CD4-positive, alpha-beta memory T cell (primary cell): ENCODE measurements around the gene FERMT3. TPM values are rescaled to one million over a fixed set of nuclear protein-coding genes. Genes with fewer than 3 reads are reported as not detected.
A peak's percentile ranks its signal among the peaks of the same experiment; 100 is the strongest.

Experiments
- CTCF ChIA-PET: fragments of 350-600 bp; sonication (Branson Sonifier 250); formaldehyde crosslinking; loops from one replicate; lab custom pipeline; 2021; ENCODE audit warnings: inconsistent platforms; ENCODE audit not compliant: partially characterized antibody; lab: Charles Lee
- POLR2A ChIA-PET: fragments of 350-600 bp; sonication (Branson Sonifier 250); formaldehyde crosslinking; loops from one replicate; lab custom pipeline; 2021; ENCODE audit not compliant: partially characterized antibody; lab: Charles Lee
- DNase-seq, 5 donors: peaks; one replicate each; pipeline versions ENCODE4 v3.0.0 to v3.0.0-alpha.2; 2020 to 2022; ENCODE audit warnings: mixed read lengths in 1 of 5
- H3K27ac ChIP-seq: one replicate; pipeline ENCODE4 v1.7.0; 2013; ENCODE audit warnings: low read depth, low read length
- H3K27me3 ChIP-seq: 2 replicates; pipeline ENCODE4 v1.7.0; 2013; ENCODE audit warnings: mild to moderate bottlenecking, low read length, moderate library complexity; ENCODE audit not compliant: insufficient read depth
- H3K36me3 ChIP-seq: 2 replicates; pipeline ENCODE4 v1.7.0; 2013; ENCODE audit warnings: mild to moderate bottlenecking, low read length, moderate library complexity; ENCODE audit not compliant: insufficient read depth
- H3K4me1 ChIP-seq: 2 replicates; pipeline ENCODE4 v1.7.0; 2013; ENCODE audit warnings: mild to moderate bottlenecking, low read length, moderate library complexity; ENCODE audit not compliant: insufficient read depth
- H3K4me3 ChIP-seq, 2 donors: one replicate each; pipeline ENCODE4 v1.7.0; 2013; ENCODE audit warnings: low read length in 2 of 2, mild to moderate bottlenecking in 1 of 2
- H3K9me3 ChIP-seq, 2 donors: one replicate each; pipeline ENCODE4 v1.7.0; 2013; ENCODE audit warnings: low read length in 2 of 2, control low read depth in 1 of 2; ENCODE audit not compliant: control insufficient read depth in 1 of 2
- H3K27ac Mint-ChIP-seq, 7 donors: one replicate each; pipeline ENCODE4 v1.8.0; 2020 to 2021; ENCODE audit warnings: mixed read lengths in 7 of 7, mild to moderate bottlenecking in 6 of 7, inconsistent platforms in 3 of 7, moderate library complexity in 3 of 7
- H3K27me3 Mint-ChIP-seq, 2 donors: one replicate each; pipeline ENCODE4 v1.8.0; 2020 to 2021; ENCODE audit warnings: mixed read lengths in 2 of 2
- H3K36me3 Mint-ChIP-seq, 2 donors: one replicate each; pipeline ENCODE4 v1.8.0; 2020 to 2021; ENCODE audit warnings: mixed read lengths in 2 of 2, inconsistent platforms in 1 of 2, mild to moderate bottlenecking in 1 of 2
- H3K4me1 Mint-ChIP-seq, 4 donors: one replicate each; pipeline ENCODE4 v1.8.0; 2020 to 2021; ENCODE audit warnings: mixed read lengths in 4 of 4, mild to moderate bottlenecking in 1 of 4
- H3K4me3 Mint-ChIP-seq, 8 donors: one replicate each; pipeline ENCODE4 v1.8.0; 2020 to 2021; ENCODE audit warnings: mixed read lengths in 8 of 8, mild to moderate bottlenecking in 7 of 8, moderate library complexity in 6 of 8, inconsistent platforms in 3 of 8
- H3K9me3 Mint-ChIP-seq, 8 donors: one replicate each; pipeline ENCODE4 v1.8.0; 2020 to 2021; ENCODE audit warnings: mixed read lengths in 8 of 8, mild to moderate bottlenecking in 5 of 8, inconsistent platforms in 3 of 8, moderate library complexity in 1 of 8
- intact Hi-C: fragments of 100-400 bp; cut with micrococcal nuclease; formaldehyde crosslinking; loops from one replicate; pipeline ENCODE4 v1.15.1; 2023
- polyA plus RNA-seq, 2 donors: library from polyadenylated mRNA; unstranded; fragments of 300-500 nt; fragmentation: Illumina TruSeq; gene quantifications; one replicate each; pipeline ENCODE4 v1.2.3, GENCODE V29; 2021
- total RNA-seq, 2 experiments: library from RNA; stranded (reverse); gene quantifications; one replicate each; pipeline ENCODE4 v1.2.3, GENCODE V29; 2021

The FERMT3 gene
- total and polyA plus RNA-seq, 4 experiments from 2014 or later: 149 to 202 (median 175) TPM

DNA sequence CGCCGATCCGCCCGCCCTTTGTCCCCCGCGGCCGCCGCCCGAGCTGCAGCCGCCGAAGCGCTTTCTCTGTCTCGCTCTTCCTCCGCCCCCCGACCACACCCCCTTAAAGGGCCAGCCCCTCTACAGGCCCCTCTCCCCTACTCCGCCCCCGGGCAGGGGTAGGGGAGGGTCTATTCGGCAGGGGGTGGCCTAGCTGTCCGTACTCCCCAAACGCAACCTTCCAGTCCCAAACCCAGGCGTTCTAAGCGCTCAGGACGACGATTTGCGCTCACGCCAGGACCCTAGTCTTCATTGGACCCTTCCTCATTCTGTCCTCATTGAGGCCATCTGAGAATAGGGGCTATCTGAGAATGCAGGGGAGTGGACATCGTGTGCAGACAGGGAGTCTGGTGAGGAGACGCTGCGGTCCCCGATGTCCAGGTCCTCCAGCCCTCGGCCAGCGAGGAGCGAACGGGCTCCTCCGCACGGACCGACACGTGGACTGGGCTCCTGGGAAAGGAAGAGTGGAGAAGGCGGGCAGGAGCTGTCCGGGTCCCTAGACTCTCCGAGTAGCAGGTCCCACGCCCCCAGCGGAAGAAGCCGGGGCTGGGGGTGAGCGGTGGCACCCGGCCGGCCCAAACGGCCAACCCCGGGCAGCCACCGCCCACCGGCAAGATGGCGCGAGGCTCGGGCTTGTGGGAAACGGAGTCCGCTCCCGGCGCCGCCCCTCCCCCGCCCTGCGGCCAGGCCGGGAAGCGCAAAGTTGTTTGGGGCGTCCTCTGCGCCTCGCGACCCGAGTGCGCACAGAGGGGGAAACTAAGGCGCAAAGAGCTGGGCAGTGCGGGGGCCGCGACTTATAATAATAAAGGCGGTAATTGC is 40.6 kb downstream of the FERMT3 start, which contains the start of gene PPP1R14B:
Gene PPP1R14B (minus strand): TSS at position 73 of the 858 bp plus-strand sequence. CDS start 270 bp downstream, outside the sequence.
- ChIA-PET POLR2A (interaction anchor here (0.8 to 38.9 kb wide), 16 partner anchors 8 to 81 kb away, joined by 3 to 937 read pairs (median 16); partner anchors contain the start of genes BAD, CATSPERZ, DNAJC4 and ESRRA), CTCF (interaction anchor here (0.7 to 10.5 kb wide), 4 partner anchors 25 to 70 kb away, joined by 3 to 121 read pairs (median 42); partner anchors contain the start of genes CATSPERZ, ESRRA, FERMT3 and PRDX5)
- H3K36me3 Mint-ChIP-seq: peaks cover 0 to 12% of the 10 kb centered on the region in 2 donors
- peak within 1 kb of the TSS; percentile 77 to 94 (median 92) for H3K27ac Mint-ChIP-seq
- peaks cover 10 to 70% (median 32%) of the 10 kb centered on the region in 4 donors for H3K4me1 Mint-ChIP-seq
- Histone ChIP-seq H3K27me3 (no peaks in the 10 kb centered on the region), H3K27ac (peak within 1 kb of the TSS; percentile 63), H3K4me3 (peak within 1 kb of the TSS; percentile 95 to 98), H3K9me3 (no peaks in the 10 kb centered on the region), H3K36me3 (no peaks in the 10 kb centered on the region), H3K4me1 (peaks cover 55% of the 10 kb centered on the region)
- H3K9me3 Mint-ChIP-seq: no peaks in the 10 kb centered on the region
- H3K27me3 Mint-ChIP-seq: no peaks in the 10 kb centered on the region
- peak; percentile 72 to 82 (median 74) for DNase-seq
- intact Hi-C loops: loop anchor here (1.0 to 10.0 kb wide), 5 partner anchors 22 to 528 kb away; partner anchors contain the start of genes ESRRA, GPR137 and SF1
- peak within 1 kb of the TSS; percentile 83 to 92 (median 88) for H3K4me3 Mint-ChIP-seq

- H3K36me3 ChIP-seq: no peaks in the 10 kb centered on the region
- H3K4me1 Mint-ChIP-seq: peaks cover 10 to 65% (median 30%) of the 10 kb centered on the region in 4 donors
- no peaks in the 10 kb centered on the region for H3K9me3 ChIP-seq
- ChIA-PET CTCF (interaction anchor here (8.4 to 10.5 kb wide), 2 partner anchors 42 to 56 kb away, joined by 78 to 121 read pairs; partner anchors contain the start of genes CATSPERZ, ESRRA and FERMT3), POLR2A (interaction anchor here (1.2 to 38.9 kb wide), 11 partner anchors 9 to 70 kb away, joined by 3 to 937 read pairs (median 23); partner anchors contain the start of genes BAD, CATSPERZ, DNAJC4 and FERMT3)
- peaks cover 53% of the 10 kb centered on the region for H3K4me1 ChIP-seq
- H3K36me3 Mint-ChIP-seq: peaks cover 0 to 11% of the 10 kb centered on the region in 2 donors
- DNase-seq: no peak
- peak overlapping the region in 1 of 2 donors; percentile 98 for H3K4me3 ChIP-seq
- H3K27me3 Mint-ChIP-seq: no peaks in the 10 kb centered on the region
- H3K9me3 Mint-ChIP-seq: no peaks in the 10 kb centered on the region
- H3K27ac ChIP-seq: no peak overlapping the region
- no peaks in the 10 kb centered on the region for H3K27me3 ChIP-seq
- peak overlapping the region; percentile 69 to 82 (median 76) for H3K4me3 Mint-ChIP-seq
- H3K27ac Mint-ChIP-seq: peak overlapping the region; percentile 2 to 93 (median 88)
- intact Hi-C loops: loop anchor here (1.0 to 10.0 kb wide), 2 partner anchors 21 to 527 kb away; partner anchors contain the start of gene SF1
Measured at GRCh38 chr11:64247729-64248531, 41.4 kb downstream of the FERMT3 start.

DNA sequence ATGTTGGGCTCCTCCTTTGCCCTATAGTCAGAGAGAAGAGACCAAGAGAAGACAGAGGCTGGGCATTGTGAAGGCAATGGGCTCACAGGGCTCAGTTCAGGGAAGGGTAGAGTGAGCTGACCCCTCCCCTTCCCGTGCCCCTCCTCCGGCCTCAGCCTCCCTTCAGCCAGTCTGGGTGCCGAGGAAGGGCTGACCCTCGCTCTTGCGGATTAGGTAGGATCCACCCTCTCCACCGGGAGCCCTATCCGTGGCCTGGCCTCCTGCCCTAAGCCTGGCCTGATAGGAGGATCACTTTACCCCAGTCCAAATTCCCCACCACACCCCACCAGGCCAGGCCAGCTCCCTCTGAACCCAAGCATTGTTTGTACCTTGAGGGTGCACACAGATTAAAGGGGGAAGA is 42.1 kb downstream of the FERMT3 start:
- no peak for DNase-seq
- Histone ChIP-seq H3K9me3 (no peaks in the 10 kb centered on the region), H3K4me3 (no peak overlapping the region), H3K36me3 (no peaks in the 10 kb centered on the region), H3K27ac (no peak overlapping the region), H3K4me1 (peaks cover 54% of the 10 kb centered on the region), H3K27me3 (no peaks in the 10 kb centered on the region)
- H3K4me3 Mint-ChIP-seq: peak overlapping the region in 4 of 8 donors; percentile 57 to 82 (median 74)
- H3K9me3 Mint-ChIP-seq: no peaks in the 10 kb centered on the region
- CTCF ChIA-PET: interaction anchor here (1.4 to 10.5 kb wide), 3 partner anchors 30 to 55 kb away, joined by 4 to 121 read pairs (median 78); partner anchors contain the start of genes CATSPERZ, ESRRA and FERMT3
- peaks cover 7 to 60% (median 27%) of the 10 kb centered on the region in 4 donors for H3K4me1 Mint-ChIP-seq
- H3K27ac Mint-ChIP-seq: peak overlapping the region in 2 of 7 donors; percentile 86 to 88
- H3K27me3 Mint-ChIP-seq: no peaks in the 10 kb centered on the region
- intact Hi-C loops: loop anchor here (10.0 kb wide), 1 partner anchor 526 kb away; the partner anchor contains the start of gene SF1
- POLR2A ChIA-PET: interaction anchor here (0.9 to 38.9 kb wide), 6 partner anchors 8 to 53 kb away, joined by 3 to 937 read pairs (median 79); partner anchors contain the start of genes DNAJC4, FERMT3 and VEGFB
- H3K36me3 Mint-ChIP-seq: peaks cover 0 to 7% of the 10 kb centered on the region in 2 donors

DNA sequence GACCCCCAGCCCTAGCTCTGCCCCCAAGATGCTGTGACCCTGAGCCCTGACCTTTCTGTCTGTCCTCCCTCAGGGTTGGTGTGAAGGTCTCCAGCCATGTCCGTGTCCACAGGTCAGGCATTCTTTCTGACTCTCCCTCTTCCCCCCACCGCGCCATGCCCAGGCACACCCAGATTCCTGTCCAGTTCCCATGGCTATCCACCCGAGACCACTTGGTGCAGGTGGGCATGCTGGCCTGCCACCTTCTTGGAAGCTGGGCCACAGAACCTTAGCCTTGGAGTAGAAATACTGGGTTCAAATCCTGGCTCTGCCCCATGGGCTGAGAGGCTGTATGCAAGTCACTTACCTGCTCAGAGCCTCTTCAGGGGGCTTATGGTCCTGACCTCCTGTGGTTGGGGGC is 42.5 kb downstream of the FERMT3 start:
- Histone ChIP-seq H3K36me3 (no peaks in the 10 kb centered on the region), H3K4me1 (peaks cover 54% of the 10 kb centered on the region), H3K4me3 (no peak overlapping the region), H3K27ac (no peak overlapping the region), H3K9me3 (no peaks in the 10 kb centered on the region), H3K27me3 (no peaks in the 10 kb centered on the region)
- ChIA-PET POLR2A (interaction anchor here (0.9 to 38.9 kb wide), 7 partner anchors 8 to 55 kb away, joined by 3 to 937 read pairs (median 23); partner anchors contain the start of genes DNAJC4, FERMT3, FKBP2 and VEGFB), CTCF (interaction anchor here (0.8 to 10.5 kb wide), 9 partner anchors 8 to 54 kb away, joined by 3 to 121 read pairs (median 10); partner anchors contain the start of genes CATSPERZ, DNAJC4, ESRRA and FERMT3)
- Mint-ChIP-seq H3K4me3 (peak overlapping the region in 4 of 8 donors; percentile 21 to 76 (median 45)), H3K9me3 (no peaks in the 10 kb centered on the region), H3K27me3 (no peaks in the 10 kb centered on the region), H3K36me3 (peaks cover 0 to 5% of the 10 kb centered on the region in 2 donors), H3K4me1 (peaks cover 8 to 56% (median 25%) of the 10 kb centered on the region in 4 donors), H3K27ac (peak overlapping the region in 1 of 7 donors; percentile 86)
- intact Hi-C loops: loop anchor here (10.0 kb wide), 1 partner anchor 526 kb away; the partner anchor contains the start of gene SF1
- no peak for DNase-seq

GRCh38 chr11:64249563-64250414 is 43.3 kb downstream of the FERMT3 start:
- Histone ChIP-seq H3K9me3 (no peaks in the 10 kb centered on the region), H3K4me1 (peaks cover 54% of the 10 kb centered on the region), H3K27ac (no peak overlapping the region), H3K27me3 (no peaks in the 10 kb centered on the region), H3K4me3 (no peak overlapping the region), H3K36me3 (no peaks in the 10 kb centered on the region)
- intact Hi-C loops: loop anchor here (10.0 kb wide), 1 partner anchor 525 kb away; the partner anchor contains the start of gene SF1
- ChIA-PET POLR2A (interaction anchor here (1.1 to 38.9 kb wide), 11 partner anchors 9 to 68 kb away, joined by 3 to 937 read pairs (median 11); partner anchors contain the start of genes BAD, DNAJC4, FERMT3 and FKBP2), CTCF (interaction anchor here (0.8 to 10.5 kb wide), 19 partner anchors 9 to 105 kb away, joined by 3 to 121 read pairs (median 6); partner anchors contain the start of genes CATSPERZ, DNAJC4, ESRRA and FERMT3)
- Mint-ChIP-seq H3K27me3 (no peaks in the 10 kb centered on the region), H3K4me3 (peak overlapping the region; percentile 15 to 79 (median 46)), H3K27ac (peak overlapping the region in 3 of 7 donors; percentile 1 to 86 (median 10)), H3K36me3 (peaks cover 0 to 2% of the 10 kb centered on the region in 2 donors), H3K4me1 (peaks cover 8 to 52% (median 25%) of the 10 kb centered on the region in 4 donors), H3K9me3 (no peaks in the 10 kb centered on the region)
- DNase-seq: no peak
